RCC 7860 (cell line): ENCODE results near the gene FIGN.
A peak's percentile ranks its signal among the peaks of the same experiment; 100 is the strongest.

Source experiments
- DNase-seq: peaks from one replicate; pipeline ENCODE4 v3.0.0-alpha.2; 2015; ENCODE audit warnings: low spot score
- FAIRE-seq: peaks from 2 replicates; lab custom pipeline; 2012; peaks lifted over from hg19 to GRCh38; lab: Jason Lieb, UNC

The FIGN gene

GRCh38 chr2:163735685-163736432 is at the start of gene FIGN:
Gene FIGN, minus strand, starts transcription at chr2:163736008. Its CDS starts 1,081 bp downstream, at chr2:163734927.
- peak; percentile 74 for DNase-seq
- peak; percentile 72 for FAIRE-seq

- FAIRE-seq (no peak), DNase-seq (no peak)
These were observed 49.4 kb upstream of the FIGN start for GRCh38 chr2:163785162-163785561.

GRCh38 chr2:163779970-163780597 is 44.3 kb upstream of the FIGN start:
- FAIRE-seq (no peak), DNase-seq (no peak)

GRCh38 chr2:163778045-163778781 is 42.4 kb upstream of the FIGN start:
- FAIRE-seq (peak; percentile 99), DNase-seq (peak; percentile 96)

- peak; percentile 80 for DNase-seq
- FAIRE-seq, result no peak
These were observed 39.5 kb upstream of the FIGN start for GRCh38 chr2:163775304-163775703.

GRCh38 chr2:163774862-163775261 is 39.1 kb upstream of the FIGN start:
- FAIRE-seq (peak; percentile 98), DNase-seq (peak; percentile 97)

GRCh38 chr2:163773276-163773675 is 37.5 kb upstream of the FIGN start:
- FAIRE-seq, result peak; percentile 34
- DNase-seq, result no peak

- peak; percentile 90 for FAIRE-seq
These were observed 35.8 kb upstream of the FIGN start for GRCh38 chr2:163771596-163771995.

GRCh38 chr2:163768881-163769695 is 33.3 kb upstream of the FIGN start:
- no peak for DNase-seq
- no peak for FAIRE-seq

More at GRCh38 chr2:163771596-163771995, 35.8 kb upstream of the FIGN start:
- DNase-seq, result peak; percentile 94

- DNase-seq (no peak), FAIRE-seq (no peak)
These were observed 31.3 kb upstream of the FIGN start for GRCh38 chr2:163767097-163767496.

- no peak for DNase-seq
- FAIRE-seq, result no peak
These were observed 28.8 kb upstream of the FIGN start for GRCh38 chr2:163764566-163764965.

GRCh38 chr2:163759013-163759412 is 23.2 kb upstream of the FIGN start:
- DNase-seq (no peak), FAIRE-seq (no peak)

- DNase-seq, result no peak
- FAIRE-seq, result no peak
These were observed 22.0 kb upstream of the FIGN start for GRCh38 chr2:163757814-163758213.

GRCh38 chr2:163756588-163756987 is 20.8 kb upstream of the FIGN start:
- no peak for DNase-seq
- no peak for FAIRE-seq

GRCh38 chr2:163755366-163755765 is 19.6 kb upstream of the FIGN start:
- no peak for DNase-seq
- FAIRE-seq, result no peak

- no peak for DNase-seq
- no peak for FAIRE-seq
These were observed 17.9 kb upstream of the FIGN start for GRCh38 chr2:163753726-163754125.

GRCh38 chr2:163752267-163752666 is 16.5 kb upstream of the FIGN start:
- no peak for FAIRE-seq
- DNase-seq, result no peak

- FAIRE-seq (no peak), DNase-seq (no peak)
These were observed 15.9 kb upstream of the FIGN start for GRCh38 chr2:163751696-163752095.

- FAIRE-seq (no peak), DNase-seq (no peak)
These were observed 12.6 kb upstream of the FIGN start for GRCh38 chr2:163748420-163748819.

GRCh38 chr2:163741435-163741834 is 5.6 kb upstream of the FIGN start:
- DNase-seq (no peak), FAIRE-seq (no peak)

GRCh38 chr2:163737563-163737962 is 1.8 kb upstream of the FIGN start:
- FAIRE-seq (no peak), DNase-seq (no peak)
